Measurements from ENCODE around the gene EMC9. TPM values are rescaled to one million over a fixed set of nuclear protein-coding genes. Genes with fewer than 3 reads are reported as not detected.

Gene EMC9
- total RNA-seq, 1 experiment from 2014 or later, result 42.0 TPM

GRCh38 chr14:24182110-24182882, 40.9 kb upstream of the EMC9 start:
- TF ChIP-seq SIN3A (IDR thresholded peaks at IDR 0.05; ENCODE audit: low read depth) (no peak), EZH2 (IDR thresholded peaks at IDR 0.05) (no peak)
- POLR2A ChIA-PET, result interaction anchor here (1.3 kb wide), 1 partner anchor 21 kb away, joined by 3 read pairs; the partner anchor contains the start of gene IRF9
- no peak overlapping the region for H3K4me2 ChIP-seq (ENCODE audit: low read length)

GRCh38 chr14:24181371-24182077, 40.1 kb upstream of the EMC9 start:
- Histone ChIP-seq H3K4me2 (ENCODE audit: low read length) (no peak overlapping the region), H3K9me2 (ENCODE audit: insufficient read depth) (no peaks in the 10 kb centered on the region), H3K9ac (ENCODE audit: low read length) (no peak overlapping the region), H3K4me1 (ENCODE audit: control insufficient read depth in 1 of 2, insufficient read depth in 2 of 2, low read length in 2 of 2) (no peaks in the 10 kb centered on the region), H3K27me3 (ENCODE audit: insufficient read depth, low read length) (no peaks in the 10 kb centered on the region), H3K36me3 (ENCODE audit: control insufficient read depth in 1 of 2, insufficient read depth in 2 of 2, low read length in 2 of 2) (peaks cover 36 to 53% of the 10 kb centered on the region in 2 experiments; a peak in 3 of 4 replicates), H3K4me3 (replicated peaks in 1 of 2; ENCODE audit: low read depth in 1 of 2, low read length in 2 of 2) (no peak overlapping the region), H2AFZ (ENCODE audit: low read depth, low read length, poor library complexity, severe bottlenecking) (no peak overlapping the region), H3K79me2 (ENCODE audit: insufficient read depth, low read length) (peaks cover 18% of the 10 kb centered on the region; the same call in 1 of the 2 replicates), H3K27ac (ENCODE audit: low read depth, low read length) (no peak overlapping the region), H3K9me3 (ENCODE audit: control insufficient read depth in 1 of 2, insufficient read depth in 1 of 2, low read depth in 1 of 2, low read length in 2 of 2) (no peaks in the 10 kb centered on the region), H4K20me1 (ENCODE audit: insufficient read depth) (no peaks in the 10 kb centered on the region)
- no TSS peak for BruUV-seq (replicated peaks)
- ATAC-seq (no peak), DNase-seq (ENCODE audit: low read depth, low spot score) (no peak)
- CTCF ChIA-PET, result no interaction called here
- RAD21 ChIA-PET (ENCODE audit: low non-redundant PET in 1 of 2, low total read pairs in 2 of 2, uncharacterized antibody in 2 of 2, unreplicated experiment in 2 of 2), result no interaction called here
- intact Hi-C loops (cut with micrococcal nuclease), result no loop called here
- POLR2A ChIA-PET, result no interaction called here
- no peak for TF ChIP-seq SIN3A (IDR thresholded peaks at IDR 0.05; ENCODE audit: low read depth)
- TF ChIP-seq, protein P1, sequence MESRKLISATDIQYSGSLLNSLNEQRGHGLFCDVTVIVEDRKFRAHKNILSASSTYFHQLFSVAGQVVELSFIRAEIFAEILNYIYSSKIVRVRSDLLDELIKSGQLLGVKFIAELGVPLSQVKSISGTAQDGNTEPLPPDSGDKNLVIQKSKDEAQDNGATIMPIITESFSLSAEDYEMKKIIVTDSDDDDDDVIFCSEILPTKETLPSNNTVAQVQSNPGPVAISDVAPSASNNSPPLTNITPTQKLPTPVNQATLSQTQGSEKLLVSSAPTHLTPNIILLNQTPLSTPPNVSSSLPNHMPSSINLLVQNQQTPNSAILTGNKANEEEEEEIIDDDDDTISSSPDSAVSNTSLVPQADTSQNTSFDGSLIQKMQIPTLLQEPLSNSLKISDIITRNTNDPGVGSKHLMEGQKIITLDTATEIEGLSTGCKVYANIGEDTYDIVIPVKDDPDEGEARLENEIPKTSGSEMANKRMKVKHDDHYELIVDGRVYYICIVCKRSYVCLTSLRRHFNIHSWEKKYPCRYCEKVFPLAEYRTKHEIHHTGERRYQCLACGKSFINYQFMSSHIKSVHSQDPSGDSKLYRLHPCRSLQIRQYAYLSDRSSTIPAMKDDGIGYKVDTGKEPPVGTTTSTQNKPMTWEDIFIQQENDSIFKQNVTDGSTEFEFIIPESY (IDR thresholded peaks at IDR 0.05; ENCODE audit: extremely low read depth, insufficient replicate concordance, low read length), result no peak
- no peak for TF ChIP-seq SP1 (IDR thresholded peaks at IDR 0.05; ENCODE audit: low read depth)
- no peak for TF ChIP-seq ZFX (IDR thresholded peaks at IDR 0.05)
- no peak for TF ChIP-seq TCF7L2 (IDR thresholded peaks at IDR 0.05; ENCODE audit: borderline replicate concordance, extremely low read depth, insufficient read depth, insufficient read length)
- no peak for TF ChIP-seq POLR2AphosphoS5 (IDR thresholded peaks at IDR 0.05; ENCODE audit: low read depth, low read length)
- TF ChIP-seq, protein P2, sequence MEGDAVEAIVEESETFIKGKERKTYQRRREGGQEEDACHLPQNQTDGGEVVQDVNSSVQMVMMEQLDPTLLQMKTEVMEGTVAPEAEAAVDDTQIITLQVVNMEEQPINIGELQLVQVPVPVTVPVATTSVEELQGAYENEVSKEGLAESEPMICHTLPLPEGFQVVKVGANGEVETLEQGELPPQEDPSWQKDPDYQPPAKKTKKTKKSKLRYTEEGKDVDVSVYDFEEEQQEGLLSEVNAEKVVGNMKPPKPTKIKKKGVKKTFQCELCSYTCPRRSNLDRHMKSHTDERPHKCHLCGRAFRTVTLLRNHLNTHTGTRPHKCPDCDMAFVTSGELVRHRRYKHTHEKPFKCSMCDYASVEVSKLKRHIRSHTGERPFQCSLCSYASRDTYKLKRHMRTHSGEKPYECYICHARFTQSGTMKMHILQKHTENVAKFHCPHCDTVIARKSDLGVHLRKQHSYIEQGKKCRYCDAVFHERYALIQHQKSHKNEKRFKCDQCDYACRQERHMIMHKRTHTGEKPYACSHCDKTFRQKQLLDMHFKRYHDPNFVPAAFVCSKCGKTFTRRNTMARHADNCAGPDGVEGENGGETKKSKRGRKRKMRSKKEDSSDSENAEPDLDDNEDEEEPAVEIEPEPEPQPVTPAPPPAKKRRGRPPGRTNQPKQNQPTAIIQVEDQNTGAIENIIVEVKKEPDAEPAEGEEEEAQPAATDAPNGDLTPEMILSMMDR (IDR thresholded peaks at IDR 0.05 in 2 of 3, conservative IDR thresholded peaks at IDR 0.05 in 1 of 3; ENCODE audit: borderline replicate concordance in 1 of 3, insufficient read depth in 1 of 3, low read depth in 2 of 3, low read length in 2 of 3), result no peak
- TF ChIP-seq YY1 (IDR thresholded peaks at IDR 0.05; ENCODE audit: extremely low read depth, insufficient replicate concordance, low read depth, low read length), result no peak
- no peak for TF ChIP-seq POLR2A (IDR thresholded peaks at IDR 0.05; ENCODE audit: borderline replicate concordance, extremely low read depth, insufficient read depth, insufficient read length)
- TF ChIP-seq RAD21 (IDR thresholded peaks at IDR 0.05; ENCODE audit: low read depth), result no peak
- no peak for TF ChIP-seq CBX3 (IDR thresholded peaks at IDR 0.05; ENCODE audit: low read depth)
- TF ChIP-seq FOSL1 (IDR thresholded peaks at IDR 0.05; ENCODE audit: low read depth), result no peak
- TF ChIP-seq ELF1 (IDR thresholded peaks at IDR 0.05; ENCODE audit: borderline replicate concordance, low read depth), result no peak
- TF ChIP-seq CEBPB (IDR thresholded peaks at IDR 0.05; ENCODE audit: low read depth), result no peak

More at GRCh38 chr14:24182110-24182882, 40.9 kb upstream of the EMC9 start:
- Histone ChIP-seq H3K9me3 (ENCODE audit: control insufficient read depth in 1 of 2, insufficient read depth in 1 of 2, low read depth in 1 of 2, low read length in 2 of 2) (no peaks in the 10 kb centered on the region), H3K4me1 (ENCODE audit: control insufficient read depth in 1 of 2, insufficient read depth in 2 of 2, low read length in 2 of 2) (peaks cover under 1 to 2% of the 10 kb centered on the region in 2 experiments; a peak in 2 of 4 replicates), H3K79me2 (ENCODE audit: insufficient read depth, low read length) (peaks cover 25% of the 10 kb centered on the region; the same call in 1 of the 2 replicates), H3K4me3 (replicated peaks in 1 of 2; ENCODE audit: low read depth in 1 of 2, low read length in 2 of 2) (no peak overlapping the region), H3K27ac (ENCODE audit: low read depth, low read length) (no peak overlapping the region), H4K20me1 (ENCODE audit: insufficient read depth) (no peaks in the 10 kb centered on the region), H3K9ac (ENCODE audit: low read length) (no peak overlapping the region), H3K27me3 (ENCODE audit: insufficient read depth, low read length) (no peaks in the 10 kb centered on the region), H2AFZ (ENCODE audit: low read depth, low read length, poor library complexity, severe bottlenecking) (no peak overlapping the region), H3K36me3 (ENCODE audit: control insufficient read depth in 1 of 2, insufficient read depth in 2 of 2, low read length in 2 of 2) (peaks cover 43 to 60% of the 10 kb centered on the region in 2 experiments; a peak in 3 of 4 replicates), H3K9me2 (ENCODE audit: insufficient read depth) (no peaks in the 10 kb centered on the region)
- RAD21 ChIA-PET (ENCODE audit: low non-redundant PET in 1 of 2, low total read pairs in 2 of 2, uncharacterized antibody in 2 of 2, unreplicated experiment in 2 of 2), result no interaction called here
- CTCF ChIA-PET, result no interaction called here
- intact Hi-C loops (cut with micrococcal nuclease), result no loop called here
- DNase-seq (ENCODE audit: low read depth, low spot score) (no peak), ATAC-seq (no peak)
- no TSS peak for BruUV-seq (replicated peaks)
